ENCODE data around the gene SLC22A4.

The SLC22A4 gene

GRCh38 chr5:132301344-132302271 is 7.4 kb downstream of the SLC22A4 start:
- DNase-seq: no peak

DNA sequence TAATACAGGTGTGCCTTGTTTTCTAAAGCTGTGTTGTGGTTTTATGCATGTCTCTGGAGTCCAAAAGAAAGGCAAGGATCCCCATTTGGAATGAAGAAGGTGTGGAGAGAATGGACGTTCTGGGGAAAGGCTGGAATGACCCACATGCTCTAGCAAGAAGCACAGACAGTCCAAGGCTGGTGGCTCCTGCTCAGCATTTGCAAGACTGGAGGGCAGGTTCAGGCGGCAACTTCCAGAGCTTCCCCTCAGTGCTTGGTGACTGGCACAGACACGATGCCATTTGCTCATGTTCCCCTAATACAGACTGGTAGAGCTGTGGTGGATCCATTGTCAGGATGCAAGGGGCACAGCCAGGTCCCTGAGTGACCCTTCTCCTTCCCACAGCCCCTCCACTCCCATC is 8.2 kb downstream of the SLC22A4 start:
- DNase-seq: no peak

DNA sequence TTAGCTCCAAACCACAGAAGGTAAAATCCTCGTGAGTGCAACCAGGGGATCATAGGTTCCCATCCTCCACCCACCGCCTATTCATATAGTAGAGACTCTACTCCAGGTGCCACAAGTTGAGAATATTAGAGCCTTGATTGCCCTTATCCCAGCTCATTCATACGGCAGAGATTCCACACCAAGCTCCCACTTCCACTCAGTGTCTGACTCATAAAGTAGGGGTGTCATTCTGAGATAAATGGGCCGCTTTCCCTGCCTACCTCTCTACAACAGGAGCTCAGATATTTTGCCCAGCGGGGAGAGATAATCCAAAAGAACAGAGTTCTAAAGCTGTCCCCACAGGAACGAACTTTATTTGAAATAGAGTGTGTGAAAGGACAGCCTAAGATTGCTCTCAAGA is 9.4 kb downstream of the SLC22A4 start:
- DNase-seq: peak; percentile 29

DNA sequence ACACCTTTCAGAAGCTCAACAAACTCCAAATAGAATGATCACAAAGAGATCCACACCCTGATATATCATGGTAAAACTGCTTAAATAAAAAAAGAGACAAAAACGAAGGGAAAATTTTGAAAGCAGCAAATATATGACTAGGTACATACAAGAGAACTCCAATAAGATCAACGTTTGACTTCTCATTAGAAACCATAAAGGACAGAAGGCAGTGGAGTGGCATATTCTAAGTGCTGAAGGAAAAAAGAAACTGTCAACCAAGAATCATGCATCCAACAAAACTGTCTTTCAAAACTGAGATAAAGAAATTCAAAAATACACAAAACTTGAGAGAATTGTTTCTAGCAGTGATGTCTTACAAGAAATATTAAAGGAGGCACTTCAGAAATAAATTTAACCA is 11.2 kb downstream of the SLC22A4 start:
- DNase-seq: no peak

DNA sequence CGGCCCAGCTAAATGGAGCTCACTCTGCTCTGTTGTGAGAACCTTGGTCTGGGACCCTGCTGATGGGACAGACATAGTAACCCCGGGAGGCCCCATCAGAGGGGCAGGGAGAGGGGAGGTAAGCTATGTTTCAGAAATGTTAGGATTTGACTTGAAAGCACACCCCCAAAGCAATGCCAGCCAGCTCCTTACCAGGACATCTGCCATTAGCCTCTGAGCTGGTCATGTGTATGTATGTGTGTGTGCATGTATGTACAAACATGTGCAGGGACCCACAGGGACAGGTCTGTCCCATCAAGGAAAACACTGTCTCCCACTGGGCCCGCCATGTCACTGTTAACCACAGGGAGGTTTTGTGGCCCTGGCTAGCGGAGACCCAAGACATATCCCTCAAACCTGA is 14.5 kb downstream of the SLC22A4 start:
- DNase-seq: no peak

GRCh38 chr5:132309679-132310078 is 15.5 kb downstream of the SLC22A4 start:
- no peak for DNase-seq

GRCh38 chr5:132310141-132310834 is 16.1 kb downstream of the SLC22A4 start:
- no peak for DNase-seq

GRCh38 chr5:132313366-132313765 is 19.2 kb downstream of the SLC22A4 start:
- no peak for DNase-seq

- no peak for DNase-seq
Observed at GRCh38 chr5:132313961-132314432, 19.8 kb downstream of the SLC22A4 start.

GRCh38 chr5:132315529-132316067 is 21.4 kb downstream of the SLC22A4 start:
- DNase-seq: no peak

- no peak for DNase-seq
Observed at GRCh38 chr5:132319975-132320374, 25.8 kb downstream of the SLC22A4 start.

- DNase-seq: no peak
Observed at GRCh38 chr5:132321109-132321721, 27.0 kb downstream of the SLC22A4 start.

DNA sequence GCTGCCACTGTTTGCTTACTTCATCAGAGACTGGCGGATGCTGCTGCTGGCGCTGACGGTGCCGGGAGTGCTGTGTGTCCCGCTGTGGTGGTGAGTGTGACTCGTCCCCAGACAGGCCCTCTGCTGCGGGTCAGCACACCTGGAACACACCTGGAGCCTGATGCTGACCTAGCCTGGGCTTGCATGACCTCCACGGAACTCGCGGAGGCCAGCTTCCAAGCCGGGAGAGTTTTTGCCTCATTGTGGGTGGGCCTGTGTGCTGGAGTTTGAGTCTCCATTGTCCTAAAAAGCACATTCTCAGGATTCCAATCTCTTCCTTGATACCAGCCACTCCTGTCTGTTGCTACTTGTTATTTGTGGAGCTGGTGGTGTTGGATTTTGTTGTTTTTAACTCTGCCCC is 28.1 kb downstream of the SLC22A4 start:
- no peak for DNase-seq

GRCh38 chr5:132323202-132323601 is 29.0 kb downstream of the SLC22A4 start:
- peak; percentile 2 for DNase-seq

DNA sequence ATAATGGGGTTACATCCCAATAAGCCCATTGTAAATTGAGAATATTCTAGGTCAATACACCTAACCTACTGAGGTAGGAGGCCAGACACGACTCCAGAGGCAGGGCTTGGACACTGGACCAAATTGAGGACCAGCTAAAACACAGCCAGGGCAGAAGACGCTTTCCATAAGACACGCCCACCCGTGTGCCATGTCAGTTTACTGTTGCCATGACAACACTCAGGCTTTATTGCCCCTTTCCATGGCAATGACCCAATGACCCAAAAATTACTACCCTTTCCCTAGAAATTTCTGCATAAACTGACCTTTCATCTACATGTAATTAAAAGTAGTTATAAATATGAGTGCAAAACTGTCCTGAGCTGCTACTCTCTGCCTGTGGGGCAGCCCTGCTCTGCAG is 31.5 kb downstream of the SLC22A4 start:
- peak; percentile 12 for DNase-seq

- DNase-seq: no peak
Observed at GRCh38 chr5:132327252-132327955, 33.2 kb downstream of the SLC22A4 start.

DNA sequence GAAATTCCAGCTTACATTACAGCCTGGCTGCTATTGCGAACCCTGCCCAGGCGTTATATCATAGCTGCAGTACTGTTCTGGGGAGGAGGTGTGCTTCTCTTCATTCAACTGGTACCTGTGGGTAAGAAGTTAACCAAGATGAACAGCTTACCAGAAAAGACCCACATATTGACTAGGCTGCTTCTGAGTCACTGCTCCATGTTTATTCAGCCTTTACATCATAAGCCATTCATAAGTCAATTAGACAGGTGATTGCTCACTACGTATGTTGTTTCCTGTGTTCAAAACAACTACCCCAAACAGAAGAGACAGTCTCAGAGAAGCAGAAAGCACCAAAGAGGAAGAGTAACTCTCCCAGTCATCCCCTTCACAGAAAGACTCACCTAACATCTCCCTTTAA is 40.6 kb downstream of the SLC22A4 start:
- peak; percentile 54 for DNase-seq

DNA sequence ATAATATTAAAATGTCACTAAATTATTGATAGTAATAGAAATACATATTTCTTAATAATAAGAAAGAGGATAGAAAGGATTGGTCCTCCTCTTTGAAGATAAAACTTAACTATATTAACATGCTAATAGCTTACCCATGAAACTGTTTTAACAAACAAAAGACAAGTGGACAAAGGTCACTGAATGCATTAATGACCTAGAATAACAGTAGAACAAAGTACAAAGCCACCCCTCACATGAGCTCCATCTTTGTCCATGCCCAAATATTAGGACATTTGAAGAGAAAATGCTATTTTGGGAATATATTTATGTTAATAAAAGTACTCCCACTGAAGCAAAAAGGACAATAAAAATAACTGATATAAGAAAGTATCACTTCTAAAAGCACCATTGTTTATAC is 41.2 kb downstream of the SLC22A4 start:
- no peak for DNase-seq

GRCh38 chr5:132339502-132339901 is 45.3 kb downstream of the SLC22A4 start:
- DNase-seq: no peak

DNA sequence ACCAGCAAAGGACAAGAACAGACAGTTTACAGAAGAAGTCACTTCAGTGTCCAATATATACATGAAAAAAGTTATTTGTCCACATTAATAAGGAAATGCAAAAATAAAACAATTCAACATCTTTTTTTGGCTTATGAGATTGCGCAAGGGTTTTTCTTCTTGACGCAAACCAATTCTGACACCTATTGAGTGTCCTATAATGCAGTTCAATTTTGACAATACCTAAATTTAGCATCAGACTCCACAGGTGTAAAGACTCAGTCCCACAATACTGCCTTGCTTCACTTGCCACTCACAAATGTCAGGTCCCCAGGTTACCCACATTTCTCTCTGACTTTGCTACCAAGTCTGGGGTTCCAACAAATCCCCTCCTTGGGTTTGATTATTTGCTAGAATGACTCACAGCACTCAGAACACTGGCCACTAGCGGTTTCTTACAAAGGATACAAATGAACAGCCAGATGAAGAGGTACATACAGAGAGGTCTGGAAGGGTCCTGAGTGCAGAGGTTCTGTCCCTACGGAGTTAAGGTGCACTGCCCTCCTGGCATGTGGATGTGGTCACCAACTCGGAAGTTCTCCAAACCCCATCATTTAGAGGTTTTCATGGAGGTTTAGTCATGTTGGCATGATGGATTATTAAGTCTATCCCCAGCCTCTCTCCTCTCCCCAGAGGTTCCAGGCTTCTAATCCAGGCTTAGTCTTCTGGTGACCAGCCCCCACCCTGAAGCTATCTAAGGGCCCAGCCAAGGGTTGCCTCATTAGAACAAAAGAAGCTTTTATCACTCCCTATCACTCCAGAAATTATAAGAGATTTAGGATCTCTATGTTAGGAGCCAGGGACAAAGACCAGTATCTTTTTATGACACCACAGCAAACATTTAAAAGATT is 48.3 kb downstream of the SLC22A4 start:
- peak; percentile 81 for DNase-seq

- peak; percentile 7 for DNase-seq
Observed at GRCh38 chr5:132344775-132345514, 50.8 kb downstream of the SLC22A4 start.

Data from NCI-H82 (cell line).